ENCODE results near the gene DLG2. TPM values are rescaled to one million over a fixed set of nuclear protein-coding genes. Genes with fewer than 3 reads are reported as not detected.

DLG2 gene
- total RNA-seq, 1 donor from 2014 or later: 0.26 TPM

DNA sequence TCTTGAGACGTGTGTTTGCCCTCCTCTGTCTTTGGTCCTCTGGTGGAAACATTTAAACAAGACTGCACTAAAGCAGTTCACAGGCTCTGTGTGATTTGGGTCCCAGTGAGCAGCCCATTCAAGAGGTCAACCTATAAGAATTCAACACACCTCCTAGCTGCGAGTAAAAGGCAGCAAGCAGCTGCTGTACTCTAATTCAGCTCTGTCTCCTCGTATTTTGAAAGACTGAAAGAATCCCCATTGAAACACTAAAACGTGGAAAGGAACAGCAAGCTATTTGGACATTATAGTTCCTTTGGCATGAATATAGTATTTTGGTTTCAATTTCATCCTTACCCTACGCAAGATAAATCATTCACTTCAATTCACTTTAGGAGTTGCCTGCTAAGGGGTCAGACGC, 1046.7 kb downstream of the DLG2 start:
- no peak for FAIRE-seq
- Histone ChIP-seq H3K27me3 (ENCODE audit: control insufficient read depth, insufficient read depth, low read length) (no peaks in the 10 kb centered on the region), H3K36me3 (ENCODE audit: control insufficient read depth, insufficient read depth, low read length) (no peaks in the 10 kb centered on the region), H3K4me3 (ENCODE audit: low read depth, low read length) (no peak overlapping the region)
- TF ChIP-seq, protein P1, sequence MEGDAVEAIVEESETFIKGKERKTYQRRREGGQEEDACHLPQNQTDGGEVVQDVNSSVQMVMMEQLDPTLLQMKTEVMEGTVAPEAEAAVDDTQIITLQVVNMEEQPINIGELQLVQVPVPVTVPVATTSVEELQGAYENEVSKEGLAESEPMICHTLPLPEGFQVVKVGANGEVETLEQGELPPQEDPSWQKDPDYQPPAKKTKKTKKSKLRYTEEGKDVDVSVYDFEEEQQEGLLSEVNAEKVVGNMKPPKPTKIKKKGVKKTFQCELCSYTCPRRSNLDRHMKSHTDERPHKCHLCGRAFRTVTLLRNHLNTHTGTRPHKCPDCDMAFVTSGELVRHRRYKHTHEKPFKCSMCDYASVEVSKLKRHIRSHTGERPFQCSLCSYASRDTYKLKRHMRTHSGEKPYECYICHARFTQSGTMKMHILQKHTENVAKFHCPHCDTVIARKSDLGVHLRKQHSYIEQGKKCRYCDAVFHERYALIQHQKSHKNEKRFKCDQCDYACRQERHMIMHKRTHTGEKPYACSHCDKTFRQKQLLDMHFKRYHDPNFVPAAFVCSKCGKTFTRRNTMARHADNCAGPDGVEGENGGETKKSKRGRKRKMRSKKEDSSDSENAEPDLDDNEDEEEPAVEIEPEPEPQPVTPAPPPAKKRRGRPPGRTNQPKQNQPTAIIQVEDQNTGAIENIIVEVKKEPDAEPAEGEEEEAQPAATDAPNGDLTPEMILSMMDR (IDR thresholded peaks at IDR 0.05; ENCODE audit: insufficient read depth, low read length, severe bottlenecking): no peak
- DNase-seq (ENCODE audit: low read depth): no peak

DNA sequence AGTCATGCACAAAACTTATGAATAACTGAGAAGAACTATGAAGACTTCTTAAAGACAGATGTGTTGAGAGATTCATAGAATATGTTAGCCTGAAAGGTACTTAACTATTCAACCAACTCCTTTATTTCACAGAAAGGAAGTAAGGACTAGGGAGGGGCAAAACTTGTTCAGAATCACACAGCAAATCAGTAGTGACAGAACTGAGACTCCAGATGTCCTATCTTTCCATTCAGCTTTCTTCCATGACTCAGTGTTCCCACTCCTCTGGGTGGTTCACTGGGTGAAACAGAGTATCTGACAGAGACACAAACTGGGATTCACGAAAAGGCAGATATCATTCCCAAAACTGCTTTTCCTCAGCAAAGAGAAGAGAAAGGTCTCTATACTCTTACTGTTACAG, 1053.3 kb downstream of the DLG2 start:
- Histone ChIP-seq H3K36me3 (ENCODE audit: control insufficient read depth, insufficient read depth, low read length) (no peaks in the 10 kb centered on the region), H3K4me3 (ENCODE audit: low read depth, low read length) (no peak overlapping the region), H3K27me3 (ENCODE audit: control insufficient read depth, insufficient read depth, low read length) (no peaks in the 10 kb centered on the region)
- FAIRE-seq (no peak), DNase-seq (ENCODE audit: low read depth) (no peak)
- TF ChIP-seq, protein P1 (IDR thresholded peaks at IDR 0.05; ENCODE audit: insufficient read depth, low read length, severe bottlenecking): no peak

GRCh38 chr11:84566671-84567070, 1060.5 kb downstream of the DLG2 start:
- H3K4me3 ChIP-seq (ENCODE audit: low read depth, low read length): no peak overlapping the region
- DNase-seq (ENCODE audit: low read depth) (no peak), FAIRE-seq (no peak)
- no peaks in the 10 kb centered on the region for H3K36me3 ChIP-seq (ENCODE audit: control insufficient read depth, insufficient read depth, low read length)
- TF ChIP-seq, protein P1 (IDR thresholded peaks at IDR 0.05; ENCODE audit: insufficient read depth, low read length, severe bottlenecking): no peak
- no peaks in the 10 kb centered on the region for H3K27me3 ChIP-seq (ENCODE audit: control insufficient read depth, insufficient read depth, low read length)

DNA sequence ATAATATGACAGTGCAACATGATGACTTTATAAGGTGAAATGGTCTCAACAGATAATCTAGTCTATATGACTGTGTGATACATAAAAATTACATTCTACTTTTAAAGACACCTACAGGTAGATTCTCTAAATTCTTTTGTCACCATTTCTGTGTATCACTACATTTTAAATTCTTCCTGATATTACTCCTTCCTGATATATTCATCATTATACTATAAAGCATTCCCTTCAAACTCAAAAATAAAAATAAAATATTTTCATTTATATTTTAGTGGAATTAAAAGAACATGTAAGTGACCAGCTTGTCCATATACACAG, 1062.3 kb downstream of the DLG2 start:
- Histone ChIP-seq H3K27me3 (ENCODE audit: control insufficient read depth, insufficient read depth, low read length) (no peaks in the 10 kb centered on the region), H3K4me3 (ENCODE audit: low read depth, low read length) (no peak overlapping the region), H3K36me3 (ENCODE audit: control insufficient read depth, insufficient read depth, low read length) (no peaks in the 10 kb centered on the region)
- TF ChIP-seq, protein P1 (IDR thresholded peaks at IDR 0.05; ENCODE audit: insufficient read depth, low read length, severe bottlenecking): no peak
- no peak for DNase-seq (ENCODE audit: low read depth)
- no peak for FAIRE-seq

- TF ChIP-seq, protein P1 (IDR thresholded peaks at IDR 0.05; ENCODE audit: insufficient read depth, low read length, severe bottlenecking): peak; percentile 68
- Histone ChIP-seq H3K36me3 (ENCODE audit: control insufficient read depth, insufficient read depth, low read length) (no peaks in the 10 kb centered on the region), H3K27me3 (ENCODE audit: control insufficient read depth, insufficient read depth, low read length) (no peaks in the 10 kb centered on the region), H3K4me3 (ENCODE audit: low read depth, low read length) (no peak overlapping the region)
- DNase-seq (ENCODE audit: low read depth) (peak; percentile 60), FAIRE-seq (no peak)
Measured at GRCh38 chr11:84564180-84564866, 1062.8 kb downstream of the DLG2 start.

DNA sequence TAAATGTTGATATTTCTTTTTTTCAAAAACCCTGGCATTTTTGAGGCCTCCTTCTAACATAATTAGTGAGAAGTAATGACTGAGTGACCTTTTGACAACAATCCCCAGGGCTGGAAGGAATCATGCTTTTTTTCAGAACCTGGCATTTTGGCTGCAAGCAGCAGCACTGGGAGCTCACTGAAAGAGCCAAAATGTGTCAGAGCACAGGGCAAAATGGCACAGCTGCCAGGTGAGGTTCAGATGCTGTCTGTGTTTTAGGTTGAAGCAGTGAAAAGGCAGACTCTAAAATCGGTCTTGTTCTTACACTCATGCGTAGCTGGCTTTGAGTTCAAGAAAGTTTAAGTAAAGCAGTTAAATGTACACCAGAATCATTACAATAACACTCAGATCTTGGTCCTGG, 1063.8 kb downstream of the DLG2 start:
- TF ChIP-seq, protein P1 (IDR thresholded peaks at IDR 0.05; ENCODE audit: insufficient read depth, low read length, severe bottlenecking): no peak
- FAIRE-seq: no peak
- DNase-seq (ENCODE audit: low read depth): no peak
- H3K4me3 ChIP-seq (ENCODE audit: low read depth, low read length): no peak overlapping the region
- no peaks in the 10 kb centered on the region for H3K36me3 ChIP-seq (ENCODE audit: control insufficient read depth, insufficient read depth, low read length)
- H3K27me3 ChIP-seq (ENCODE audit: control insufficient read depth, insufficient read depth, low read length): no peaks in the 10 kb centered on the region

Data from bronchial epithelial cell (primary cell).